GM12878 (cell line): ENCODE results near the gene COL26A1. TPM values are rescaled to one million over a fixed set of nuclear protein-coding genes. Genes with fewer than 3 reads are reported as not detected.
"Not testable (repeated sequence)": the region's sequence is repeated elsewhere in the genome, so short reads cannot be mapped to it uniquely, and the experiment has no call there.

Experiments used
- ATAC-seq: fragments of 200-7000 bp; cut with Tn5 transposase; 3 replicates; pipeline ENCODE4 v1.9.1; 2020; ENCODE audit warnings: mild to moderate bottlenecking, moderate library complexity
- BruUV-seq: library from RNA; stranded (reverse); fragments of 400-500 nt; replicated peaks from 2 replicates; lab custom pipeline; 2021; lab: Mats Ljungman, UMichigan
- CTCF ChIA-PET: fragments of 300-600 bp; sonication (Branson Sonifier 250); formaldehyde crosslinking; extraction: SDS; loops from one replicate; lab custom pipeline; 2021; ENCODE audit warnings: inconsistent platforms; lab: Yijun Ruan, JAX
- POLR2A ChIA-PET: fragments of 350-600 bp; formaldehyde crosslinking; extraction: SDS; loops from one replicate; lab custom pipeline; 2021; ENCODE audit warnings: inconsistent platforms; lab: Charles Lee
- RAD21 ChIA-PET: fragments of 300-600 bp; sonication (Branson Sonifier 250); formaldehyde crosslinking; loops from one replicate; lab custom pipeline; 2023; ENCODE audit warnings: antibody characterized with exemption; ENCODE audit not compliant: unreplicated experiment; lab: Charles Lee
- SMC1A ChIA-PET: fragments of 300-600 bp; sonication (Branson Sonifier 250); formaldehyde crosslinking; loops from one replicate; lab custom pipeline; 2023; ENCODE audit not compliant: unreplicated experiment, uncharacterized antibody; lab: Charles Lee
- DNase-seq: peaks from one replicate; pipeline ENCODE4 v3.0.0-alpha.2; 2011; ENCODE audit warnings: low read depth, low spot score
- FAIRE-seq: peaks from 3 replicates; lab custom pipeline; 2011; peaks lifted over from hg19 to GRCh38; lab: Jason Lieb, UNC
- H2AFZ ChIP-seq: 2 replicates; pipeline ENCODE4 v1.6.0; 2011; ENCODE audit warnings: low read depth, low read length, control low read depth; ENCODE audit not compliant: control insufficient read depth
- H3K27ac ChIP-seq: 2 replicates; pipeline ENCODE4 v1.5.1; 2011; ENCODE audit warnings: control low read depth; ENCODE audit not compliant: control insufficient read depth, insufficient read depth
- H3K27me3 ChIP-seq, 2 experiments: replicated peaks in 1 of 2; 2 replicates each; pipeline versions ENCODE4 v1.6.0 to v1.6.1; 2011; ENCODE audit warnings: low read length in 1 of 2; ENCODE audit not compliant: control insufficient read depth in 2 of 2, insufficient read depth in 2 of 2
- H3K36me3 ChIP-seq, 2 experiments: 2 replicates each; pipeline ENCODE4 v1.5.1; 2011; ENCODE audit warnings: low read length in 1 of 2; ENCODE audit not compliant: control insufficient read depth in 2 of 2, insufficient read depth in 2 of 2
- H3K4me1 ChIP-seq: 2 replicates; pipeline ENCODE4 v1.6.1; 2011; ENCODE audit warnings: mild to moderate bottlenecking, low read length, moderate library complexity, mixed read lengths; ENCODE audit not compliant: control insufficient read depth, insufficient read depth
- H3K4me2 ChIP-seq: 2 replicates; pipeline ENCODE4 v1.6.0; 2011; ENCODE audit warnings: control low read depth; ENCODE audit not compliant: control insufficient read depth, insufficient read depth
- H3K4me3 ChIP-seq: fragments of 200-600 bp; sonication (generic); 2 replicates; pipeline ENCODE4 v1.5.1; 2016
- H3K79me2 ChIP-seq: 2 replicates; pipeline ENCODE4 v1.6.0; 2011; ENCODE audit warnings: low read length; ENCODE audit not compliant: control insufficient read depth, insufficient read depth
- H3K9ac ChIP-seq: 2 replicates; pipeline ENCODE4 v1.8.0; 2011; ENCODE audit warnings: low read length, control low read depth, mixed read lengths; ENCODE audit not compliant: control insufficient read depth, insufficient read depth
- H3K9me3 ChIP-seq: replicated peaks from 3 replicates; pipeline ENCODE4 v1.5.1; 2011; ENCODE audit warnings: mild to moderate bottlenecking, low read length; ENCODE audit not compliant: control insufficient read depth, insufficient read depth
- H4K20me1 ChIP-seq: 2 replicates; pipeline ENCODE4 v1.6.0; 2011; ENCODE audit not compliant: control insufficient read depth, insufficient read depth
- BHLHE40 ChIP-seq, 2 experiments: fragments of 450-650 bp in 1 of 2; IDR thresholded peaks; 2 replicates each; pipeline ENCODE4 v1.6.1; 2011 to 2017; ENCODE audit warnings: low read depth in 2 of 2, borderline replicate concordance in 1 of 2, improper control_type of control experiment in 1 of 2, low read length in 1 of 2, mild to moderate bottlenecking in 1 of 2
- BMI1 ChIP-seq: fragments of 450-650 bp; IDR thresholded peaks from 2 replicates; pipeline ENCODE4 v1.6.1; 2016; ENCODE audit warnings: mild to moderate bottlenecking, moderate library complexity, borderline replicate concordance
- E2F4 ChIP-seq: IDR thresholded peaks from 2 replicates; pipeline ENCODE4 v1.6.1; 2012; ENCODE audit warnings: low read depth, low read length, improper control_type of control experiment
- FOXK2 ChIP-seq: fragments of 450-650 bp; IDR thresholded peaks from 2 replicates; pipeline ENCODE4 v1.6.1; 2017; ENCODE audit warnings: mild to moderate bottlenecking, moderate library complexity
- POLR2AphosphoS2 ChIP-seq: IDR thresholded peaks from 2 replicates; pipeline ENCODE4 v1.6.1; 2011; ENCODE audit warnings: low read depth, mild to moderate bottlenecking, low read length, improper control_type of control experiment, moderate library complexity
- ZBTB40 ChIP-seq: fragments of 450-650 bp; IDR thresholded peaks from 2 replicates; pipeline ENCODE4 v1.6.1; 2016; ENCODE audit warnings: mild to moderate bottlenecking, moderate library complexity, borderline replicate concordance
- WGBS: methylation state at CpG from one replicate; pipeline ENCODE4 v1.1.6; 2016; ENCODE audit warnings: low lambda C conversion rate; ENCODE audit not compliant: insufficient replicate concordance, insufficient coverage; ENCODE audit errors: missing lambda C conversion rate; 5-methylcytosine and 5-hydroxymethylcytosine counted together
- in situ Hi-C: fragments of 300-500 bp; cut with MboI; formaldehyde crosslinking; loops from 9 replicates; pipeline ENCODE4 v1.14.3; 2018; ENCODE audit warnings: mixed read lengths
- intact Hi-C: fragments of 100-400 bp; cut with micrococcal nuclease; formaldehyde crosslinking; loops from one replicate; pipeline ENCODE4 v1.14.2; 2022; ENCODE audit not compliant: unreplicated experiment
- polyA plus RNA-seq, 11 experiments: library from polyadenylated mRNA; depleted of rRNA in 4 of 11; unstranded in 6 of 11; stranded (reverse) in 5 of 11; fragments of >200 nt; fragmentation: Nextera tagmentation in 4 of 11; fragmentation: Illumina TruSeq in 1 of 11; extraction: Ambion mirVana in 4 of 11; extraction: Trizol in 1 of 11; gene quantifications; 1 replicate in 1 of 11; 2 replicates in 10 of 11; pipeline versions ENCODE4 v1.2.1 to v1.2.3, GENCODE V29; 2011 to 2016; ENCODE audit warnings: inconsistent platforms in 2 of 11, missing spikeins in 2 of 11, low read depth in 1 of 11
- total RNA-seq, 4 experiments: library from RNA; depleted of rRNA in 3 of 4; stranded (reverse); fragments of >200 nt in 3 of 4; fragmentation: Illumina TruSeq in 1 of 4; extraction: Trizol in 1 of 4; gene quantifications; 2 replicates each; pipeline versions ENCODE4 v1.2.1 to v1.2.3, GENCODE V29; 2013 to 2021

COL26A1 gene
- total and polyA plus RNA-seq, 10 of the 15 experiments (the other 5 are each of a cell fraction or from before 2014, with no cell fraction given) = 0.08 TPM; not detected in 9

GRCh38 chr7:101559586-101559985 lies 196.9 kb downstream of the COL26A1 start (continued):
- TF ChIP-seq ZBTB40 (no peak), BHLHE40 (IDR thresholded peaks at IDR 0.05; ENCODE audit: borderline replicate concordance in 1 of 2, low read depth in 2 of 2, low read length in 1 of 2) (no peak), BMI1 (no peak), E2F4 (no peak), POLR2AphosphoS2 (no peak), FOXK2 (no peak)

- FAIRE-seq, SMC1A ChIA-PET, H3K9ac ChIP-seq, H3K9me3 ChIP-seq, H3K27ac ChIP-seq, H3K79me2 ChIP-seq, in situ Hi-C loops, POLR2A ChIA-PET, H3K4me1 ChIP-seq, H3K27me3 ChIP-seq, BruUV-seq, DNase-seq, H4K20me1 ChIP-seq, H3K4me2 ChIP-seq, H3K4me3 ChIP-seq, ATAC-seq, H2AFZ ChIP-seq, intact Hi-C loops, H3K36me3 ChIP-seq: not testable (repeated sequence)
- CTCF ChIA-PET = interaction anchor here (0.8 kb wide), 1 partner anchor 9 kb away, joined by 6 read pairs; no protein-coding TSS in a partner anchor
- WGBS = 0% methylated on average over 3 of the region's 3 CpGs
- RAD21 ChIA-PET = interaction anchor here (0.6 kb wide), 1 partner anchor 665 kb away, joined by 3 read pairs; no protein-coding TSS in a partner anchor
These were observed 197.3 kb downstream of the COL26A1 start for GRCh38 chr7:101560021-101560420.
